Uterus (tissue), 2 donors: ENCODE results near the gene TRIM41.

ENCODE experiments used
- CTCF ChIP-seq, 4 experiments: fragments of 200-600 bp in 2 of 4; fragments of 450-650 bp in 2 of 4; sonication (generic) in 2 of 4; IDR thresholded peaks; one replicate each; pipeline ENCODE4 v1.5.1; 2016 to 2019; ENCODE audit warnings: antibody characterized with exemption in 4 of 4, mild to moderate bottlenecking in 2 of 4, moderate library complexity in 1 of 4
- POLR2A ChIP-seq, 2 donors: fragments of 450-650 bp; IDR thresholded peaks; one replicate each; pipeline ENCODE4 v1.6.1; 2016; ENCODE audit warnings: antibody characterized with exemption in 2 of 2, mild to moderate bottlenecking in 1 of 2, moderate library complexity in 1 of 2

GRCh38 chr5:181176254-181176952, 46.7 kb upstream of the TRIM41 start:
- TF ChIP-seq CTCF (IDR thresholded peaks at IDR 0.05) (no peak), POLR2A (IDR thresholded peaks at IDR 0.05) (no peak)
